SU-DHL-6 (cell line): ENCODE measurements around the gene DCAF4.

Experiments used
- EZH2phosphoT487 ChIP-seq: fragments of 200-600 bp; sonication (generic), shearing (Covaris generic); conservative IDR thresholded peaks from 2 replicates; pipeline ENCODE4 v1.6.1; 2018; ENCODE audit warnings: mild to moderate bottlenecking, antibody characterized with exemption, low read length, moderate library complexity, mixed read lengths
- TF ChIP-seq, protein P1 (sequence below): fragments of 200-600 bp; sonication (generic); IDR thresholded peaks from one replicate; pipeline ENCODE4 v1.5.1; 2017; ENCODE audit warnings: antibody characterized with exemption, mild to moderate bottlenecking, low read length, moderate library complexity; ENCODE audit not compliant: insufficient read depth, poor library complexity, severe bottlenecking

DNA sequence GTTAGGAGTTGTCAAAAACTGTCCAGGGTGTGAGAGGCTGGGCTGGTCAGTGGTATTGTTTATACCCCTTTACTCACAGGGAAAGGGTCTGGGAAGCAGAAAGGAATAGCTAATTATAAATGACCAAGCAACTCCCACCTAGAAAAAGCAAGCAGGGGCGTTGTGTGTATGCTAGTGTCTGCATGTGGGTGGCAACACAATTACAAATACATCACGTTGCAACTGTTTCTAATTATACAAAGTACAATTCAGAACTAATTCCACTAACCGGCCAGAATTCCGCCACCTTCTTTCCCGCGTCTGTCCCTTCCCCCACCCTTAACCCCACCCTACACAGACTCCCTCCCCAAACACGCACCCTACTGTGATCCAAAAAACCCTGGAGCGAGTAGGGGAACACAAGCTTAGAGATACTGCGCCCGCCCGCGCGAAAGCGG lies 34.6 kb upstream of the DCAF4 start:
- TF ChIP-seq, protein P1, sequence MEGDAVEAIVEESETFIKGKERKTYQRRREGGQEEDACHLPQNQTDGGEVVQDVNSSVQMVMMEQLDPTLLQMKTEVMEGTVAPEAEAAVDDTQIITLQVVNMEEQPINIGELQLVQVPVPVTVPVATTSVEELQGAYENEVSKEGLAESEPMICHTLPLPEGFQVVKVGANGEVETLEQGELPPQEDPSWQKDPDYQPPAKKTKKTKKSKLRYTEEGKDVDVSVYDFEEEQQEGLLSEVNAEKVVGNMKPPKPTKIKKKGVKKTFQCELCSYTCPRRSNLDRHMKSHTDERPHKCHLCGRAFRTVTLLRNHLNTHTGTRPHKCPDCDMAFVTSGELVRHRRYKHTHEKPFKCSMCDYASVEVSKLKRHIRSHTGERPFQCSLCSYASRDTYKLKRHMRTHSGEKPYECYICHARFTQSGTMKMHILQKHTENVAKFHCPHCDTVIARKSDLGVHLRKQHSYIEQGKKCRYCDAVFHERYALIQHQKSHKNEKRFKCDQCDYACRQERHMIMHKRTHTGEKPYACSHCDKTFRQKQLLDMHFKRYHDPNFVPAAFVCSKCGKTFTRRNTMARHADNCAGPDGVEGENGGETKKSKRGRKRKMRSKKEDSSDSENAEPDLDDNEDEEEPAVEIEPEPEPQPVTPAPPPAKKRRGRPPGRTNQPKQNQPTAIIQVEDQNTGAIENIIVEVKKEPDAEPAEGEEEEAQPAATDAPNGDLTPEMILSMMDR = no peak
- TF ChIP-seq EZH2phosphoT487 = no peak
